ENCODE results near the gene TMC2.

- TF ChIP-seq POLR2AphosphoS5 (IDR thresholded peaks at IDR 0.05) (no peak), CTCF (IDR thresholded peaks at IDR 0.05) (no peak), POLR2A (IDR thresholded peaks at IDR 0.05) (no peak)
Observed at GRCh38 chr20:2618815-2619214, 82.4 kb downstream of the TMC2 start.

Data from upper lobe of left lung (tissue), 4 donors.